KMS-11 (cell line): ENCODE data around the gene CCL19.
"Not testable (repeated sequence)": the region's sequence is repeated elsewhere in the genome, so short reads cannot be mapped to it uniquely, and the experiment has no call there.

Experiments
- H2AFZ ChIP-seq: fragments of 200-600 bp; sonication (generic); 2 replicates; pipeline ENCODE4 v1.6.1; 2016; ENCODE audit warnings: antibody characterized with exemption, mixed run types, low read depth
- H3K27ac ChIP-seq: fragments of 200-600 bp; sonication (generic); 2 replicates; pipeline ENCODE4 v1.6.1; 2016; ENCODE audit warnings: mild to moderate bottlenecking, mixed run types
- H3K27me3 ChIP-seq: fragments of 200-600 bp; sonication (generic); 2 replicates; pipeline ENCODE4 v1.6.1; 2017; ENCODE audit warnings: mild to moderate bottlenecking, low read depth, mixed run types, moderate library complexity; ENCODE audit not compliant: insufficient read depth
- H3K36me3 ChIP-seq: fragments of 200-600 bp; sonication (generic); 2 replicates; pipeline ENCODE4 v1.6.1; 2017; ENCODE audit warnings: mild to moderate bottlenecking, mixed run types; ENCODE audit not compliant: insufficient read depth
- H3K4me1 ChIP-seq: fragments of 200-600 bp; sonication (generic); 2 replicates; pipeline ENCODE4 v1.6.1; 2016; ENCODE audit warnings: mild to moderate bottlenecking, low read depth, mixed run types; ENCODE audit not compliant: poor library complexity, severe bottlenecking
- H3K4me2 ChIP-seq: fragments of 200-600 bp; sonication (generic); 2 replicates; pipeline ENCODE4 v1.7.0; 2016; ENCODE audit warnings: mild to moderate bottlenecking, mixed run types
- H3K4me3 ChIP-seq: fragments of 200-600 bp; sonication (generic); IDR thresholded peaks from 2 replicates; pipeline ENCODE4 v1.6.1; 2017; ENCODE audit warnings: low read depth, low read length, mixed read lengths; ENCODE audit not compliant: insufficient read depth
- H3K79me2 ChIP-seq: fragments of 200-600 bp; sonication (generic); 2 replicates; pipeline ENCODE4 v1.6.1; 2016; ENCODE audit warnings: low read depth, mixed run types; ENCODE audit not compliant: insufficient read depth
- H3K9ac ChIP-seq: fragments of 200-600 bp; sonication (generic); 2 replicates; pipeline ENCODE4 v1.6.1; 2016; ENCODE audit warnings: mild to moderate bottlenecking, mixed run types
- H4K20me1 ChIP-seq: fragments of 200-600 bp; sonication (generic); 2 replicates; pipeline ENCODE4 v1.6.1; 2016; ENCODE audit warnings: mild to moderate bottlenecking, mixed run types; ENCODE audit not compliant: insufficient read depth
- CTCF ChIP-seq: fragments of 200-600 bp; sonication (generic); conservative IDR thresholded peaks from 2 replicates; pipeline ENCODE4 v1.6.1; 2017; ENCODE audit warnings: low read depth, mild to moderate bottlenecking, antibody characterized with exemption, low read length, moderate library complexity, mixed read lengths

CCL19 gene

GRCh38 chr9:34690983-34691935 lies at the start of gene CCL19:
CCL19 (minus strand) TSS chr9:34691276; CDS start chr9:34691139, 137 bp downstream.
- Histone ChIP-seq H3K36me3 (no peaks in the 10 kb centered on the region), H3K27ac (no peak within 1 kb of the TSS), H3K4me3 (no peak within 1 kb of the TSS), H3K4me1 (no peaks in the 10 kb centered on the region), H2AFZ (no peak within 1 kb of the TSS), H4K20me1 (no peaks in the 10 kb centered on the region), H3K4me2 (no peak within 1 kb of the TSS), H3K27me3 (no peaks in the 10 kb centered on the region), H3K79me2 (no peaks in the 10 kb centered on the region), H3K9ac (no peak within 1 kb of the TSS)
- TF ChIP-seq CTCF = no peak

- not testable (repeated sequence) for H3K9ac ChIP-seq, H3K79me2 ChIP-seq, H3K36me3 ChIP-seq, H4K20me1 ChIP-seq, H3K27me3 ChIP-seq, H3K4me2 ChIP-seq, H3K4me3 ChIP-seq, H3K4me1 ChIP-seq, H3K27ac ChIP-seq, H2AFZ ChIP-seq
Measured at GRCh38 chr9:34740176-34740575, 49.1 kb upstream of the CCL19 start.

- TF ChIP-seq CTCF = no peak
- no peak overlapping the region for H3K4me2 ChIP-seq
- H3K4me1 ChIP-seq = no peaks in the 10 kb centered on the region
- H4K20me1 ChIP-seq = no peaks in the 10 kb centered on the region
- no peaks in the 10 kb centered on the region for H3K27me3 ChIP-seq
- H3K36me3 ChIP-seq = no peaks in the 10 kb centered on the region
- H3K79me2 ChIP-seq = no peaks in the 10 kb centered on the region
- H3K4me3 ChIP-seq = no peak overlapping the region
- no peak overlapping the region for H3K27ac ChIP-seq
- H3K9ac ChIP-seq = no peak overlapping the region
- no peak overlapping the region for H2AFZ ChIP-seq
Measured at GRCh38 chr9:34737677-34738260, 46.7 kb upstream of the CCL19 start.

GRCh38 chr9:34734720-34735119 lies 43.6 kb upstream of the CCL19 start:
- H3K4me2 ChIP-seq = no peak overlapping the region
- H3K36me3 ChIP-seq = no peaks in the 10 kb centered on the region
- no peak overlapping the region for H3K27ac ChIP-seq
- H3K27me3 ChIP-seq = no peaks in the 10 kb centered on the region
- H2AFZ ChIP-seq = no peak overlapping the region
- no peak overlapping the region for H3K4me3 ChIP-seq
- no peak for TF ChIP-seq CTCF
- no peaks in the 10 kb centered on the region for H4K20me1 ChIP-seq
- no peaks in the 10 kb centered on the region for H3K4me1 ChIP-seq
- H3K79me2 ChIP-seq = no peaks in the 10 kb centered on the region
- H3K9ac ChIP-seq = no peak overlapping the region

GRCh38 chr9:34732886-34733285 lies 41.8 kb upstream of the CCL19 start:
- Histone ChIP-seq H3K4me3 (no peak overlapping the region), H3K4me2 (no peak overlapping the region), H3K27me3 (no peaks in the 10 kb centered on the region), H3K79me2 (no peaks in the 10 kb centered on the region), H4K20me1 (no peaks in the 10 kb centered on the region), H3K9ac (no peak overlapping the region), H3K27ac (no peak overlapping the region), H3K36me3 (no peaks in the 10 kb centered on the region), H3K4me1 (no peaks in the 10 kb centered on the region), H2AFZ (no peak overlapping the region)
- TF ChIP-seq CTCF = no peak
